CD4-positive, alpha-beta T cell treated with Interleukin-15 for 4 hours (primary cell): ENCODE measurements around the gene SYNDIG1.

ENCODE experiments used
- DNase-seq: peaks from one replicate; pipeline ENCODE4 v3.0.0-alpha.2; 2020; ENCODE audit warnings: low spot score

SYNDIG1 gene

GRCh38 chr20:24676353-24676977 lies 207.0 kb downstream of the SYNDIG1 start:
- no peak for DNase-seq

DNA sequence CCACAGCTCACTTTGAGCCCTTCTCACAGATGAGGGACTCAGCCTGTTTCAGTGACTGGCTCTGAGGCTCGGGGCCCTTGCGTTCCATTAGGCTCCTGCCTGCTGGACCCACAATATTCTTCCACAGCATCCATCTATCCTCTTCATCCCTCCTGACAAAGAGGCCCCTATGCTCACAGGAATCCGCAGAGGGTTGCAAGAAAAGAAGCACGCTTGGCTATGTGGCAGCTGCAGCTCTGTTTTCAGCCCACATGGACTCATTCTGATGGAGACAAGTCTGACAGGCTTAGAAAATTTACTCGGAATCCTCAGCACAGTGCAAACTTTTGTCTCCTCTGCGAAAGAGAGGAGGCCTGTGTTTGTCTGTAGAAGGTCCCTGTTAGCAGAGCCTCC lies 207.5 kb downstream of the SYNDIG1 start:
- no peak for DNase-seq

DNA sequence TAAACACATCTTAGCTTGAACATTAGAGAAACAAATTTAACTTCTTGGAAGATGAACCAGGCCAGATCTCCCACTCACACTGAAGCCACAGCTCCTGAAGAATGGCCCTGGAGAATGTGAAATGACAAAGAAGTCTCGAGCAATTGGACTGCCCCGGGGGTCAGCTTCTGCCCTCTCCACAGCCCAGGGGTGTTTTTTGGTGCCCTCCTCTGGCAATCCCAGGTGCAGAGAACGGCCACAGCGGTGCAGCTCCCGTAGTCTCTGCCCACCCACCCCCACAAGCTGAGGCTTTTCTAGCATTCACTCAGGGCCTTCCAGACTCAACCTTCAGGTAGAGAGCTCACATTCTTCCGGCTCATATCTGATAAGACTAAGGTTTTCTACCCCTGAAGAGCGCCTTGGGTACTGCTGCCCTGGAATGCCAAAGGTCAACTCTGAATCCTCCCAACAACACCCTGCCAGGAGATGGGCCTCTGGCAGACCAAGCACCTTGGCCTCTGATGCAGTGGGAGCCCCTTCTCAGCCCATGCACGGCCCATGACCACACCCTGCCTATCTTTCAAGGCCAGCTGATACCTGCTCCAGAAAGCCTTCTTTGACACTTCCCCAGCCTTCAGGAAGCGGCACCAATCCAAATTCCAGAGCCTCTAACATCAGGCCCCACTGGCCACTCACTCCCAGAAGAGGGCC lies 208.3 kb downstream of the SYNDIG1 start:
- DNase-seq: no peak

GRCh38 chr20:24678351-24679106 lies 209.1 kb downstream of the SYNDIG1 start:
- no peak for DNase-seq

DNA sequence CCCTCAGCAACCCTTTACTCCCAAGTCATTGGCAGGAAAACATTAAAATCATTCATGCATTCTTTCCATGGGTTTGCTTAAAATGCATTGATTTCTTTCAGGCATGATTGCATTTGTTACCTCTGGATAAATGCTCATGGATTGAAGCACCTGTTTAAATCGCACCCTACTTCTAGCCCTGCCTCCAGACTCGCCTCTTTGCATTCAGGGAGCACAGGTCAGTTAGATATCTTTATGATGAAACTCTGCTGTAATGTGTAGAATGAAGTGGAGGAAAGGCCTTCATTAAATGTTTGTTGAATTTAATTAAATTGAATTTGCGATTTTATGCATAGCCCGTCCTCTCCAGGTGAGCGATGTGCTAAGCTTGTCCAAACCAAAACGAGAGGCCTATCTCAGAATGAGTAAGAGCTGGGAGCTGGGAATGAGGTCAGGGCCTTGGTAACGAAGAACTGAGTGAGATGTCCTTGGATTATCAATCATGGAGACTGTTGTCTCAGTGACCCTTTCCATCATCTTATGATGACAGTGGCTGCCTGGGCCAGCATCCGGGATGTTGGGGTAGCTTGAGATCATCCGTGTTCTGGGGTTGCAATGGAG lies 210.1 kb downstream of the SYNDIG1 start:
- no peak for DNase-seq

DNA sequence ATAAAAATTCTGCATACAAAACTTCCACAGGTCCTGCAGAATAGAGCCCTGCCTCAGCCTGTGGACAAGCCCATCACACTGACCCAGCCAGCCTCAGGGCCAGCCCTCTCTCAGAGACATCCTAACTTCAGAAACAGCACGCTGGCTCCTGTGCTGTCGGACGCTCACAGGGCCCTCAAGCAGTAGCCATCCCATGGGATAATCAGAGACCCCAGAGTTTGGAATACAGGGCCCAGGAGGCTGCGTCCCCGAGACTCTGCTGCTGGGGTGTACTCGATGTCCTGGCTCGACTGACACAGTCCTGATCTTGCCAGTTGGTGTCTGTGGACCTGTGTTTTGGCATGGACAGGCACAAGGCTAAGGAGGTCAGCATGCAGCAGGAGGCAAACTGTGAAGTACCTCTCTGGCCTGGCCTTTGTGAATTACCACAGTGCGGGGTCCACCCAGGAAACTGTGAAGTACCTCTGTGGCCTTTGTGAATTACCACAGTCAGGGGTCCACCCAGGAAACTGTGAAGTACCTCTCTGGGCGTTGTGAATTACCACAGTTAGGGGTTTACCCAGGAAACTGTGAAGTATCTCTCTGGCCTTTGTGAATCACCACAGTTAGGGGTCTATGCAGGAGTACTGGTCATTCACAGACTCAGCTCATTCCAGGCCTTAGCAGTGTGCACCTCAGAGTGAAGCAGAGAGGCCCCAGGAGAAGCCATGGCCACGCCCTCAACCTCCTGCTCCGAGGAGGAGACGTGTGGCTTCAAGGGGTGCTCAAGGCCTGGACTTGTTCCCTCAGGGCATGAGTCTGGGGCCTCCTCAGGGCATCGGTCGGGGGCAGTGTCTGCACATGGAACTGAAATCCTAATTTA lies 212.4 kb downstream of the SYNDIG1 start:
- DNase-seq: no peak

GRCh38 chr20:24682496-24682985 lies 213.1 kb downstream of the SYNDIG1 start:
- no peak for DNase-seq

DNA sequence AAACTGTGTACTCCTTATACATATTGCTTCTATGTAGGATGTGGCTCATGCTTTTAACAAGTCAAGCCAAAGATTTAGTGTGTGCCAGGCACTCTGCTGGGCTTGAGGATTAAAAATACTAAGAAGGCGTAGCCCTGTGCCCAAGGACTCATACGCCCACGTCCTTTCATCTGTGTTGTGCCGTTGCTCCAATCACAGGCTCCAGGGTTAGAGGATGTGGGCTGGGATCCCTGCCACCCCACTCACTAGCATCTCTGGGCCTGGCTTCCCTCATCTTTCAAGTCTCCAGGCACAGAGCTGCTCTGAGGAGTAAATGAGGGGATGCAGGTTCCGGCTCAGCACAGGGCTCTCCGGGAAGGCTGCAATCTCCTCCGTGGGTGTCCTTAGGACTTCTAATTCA lies 214.2 kb downstream of the SYNDIG1 start:
- no peak for DNase-seq

DNA sequence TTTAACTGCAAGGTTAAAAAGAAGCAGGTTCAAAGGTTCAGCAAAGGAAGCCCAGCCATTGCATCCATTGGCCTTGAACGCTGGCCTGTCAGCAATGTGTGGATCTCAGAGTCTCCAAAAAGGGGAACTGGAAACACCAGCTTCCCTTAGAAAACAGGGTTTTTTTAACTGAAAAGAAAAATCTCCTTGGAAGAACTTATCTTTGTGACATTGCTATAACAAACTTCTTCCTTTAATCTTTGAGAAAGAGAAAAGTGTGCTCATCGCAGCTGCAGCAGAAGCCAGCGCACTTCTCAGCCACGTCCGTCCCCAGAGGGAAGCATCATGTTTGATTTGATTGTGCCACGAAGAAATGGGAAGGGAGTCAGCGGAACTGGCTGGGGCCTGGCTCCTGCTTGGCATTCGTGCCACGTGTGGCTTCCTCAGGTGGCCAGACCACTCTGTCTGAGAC lies 215.0 kb downstream of the SYNDIG1 start:
- DNase-seq: no peak

- no peak for DNase-seq
Observed at GRCh38 chr20:24684956-24685691, 215.7 kb downstream of the SYNDIG1 start.

DNA sequence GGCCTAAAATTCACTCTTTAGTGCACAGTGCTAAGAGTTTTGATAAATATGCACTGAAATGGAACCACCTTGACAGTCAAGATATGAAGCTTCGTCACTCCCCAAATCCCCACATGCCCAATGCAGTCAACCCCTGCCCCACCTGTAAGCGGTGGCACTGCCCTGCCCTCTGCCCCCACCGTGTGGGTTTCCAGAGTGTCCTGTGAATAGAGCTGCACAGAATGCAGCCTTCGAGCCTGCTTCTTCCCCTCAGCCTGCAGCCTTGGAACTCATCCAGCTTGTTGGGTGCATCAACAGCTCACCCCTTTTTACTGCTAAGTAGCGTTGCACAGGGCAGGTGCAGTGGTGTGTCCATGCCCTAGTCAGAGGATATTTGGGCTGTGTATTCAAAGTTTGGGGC lies 216.3 kb downstream of the SYNDIG1 start:
- no peak for DNase-seq

DNA sequence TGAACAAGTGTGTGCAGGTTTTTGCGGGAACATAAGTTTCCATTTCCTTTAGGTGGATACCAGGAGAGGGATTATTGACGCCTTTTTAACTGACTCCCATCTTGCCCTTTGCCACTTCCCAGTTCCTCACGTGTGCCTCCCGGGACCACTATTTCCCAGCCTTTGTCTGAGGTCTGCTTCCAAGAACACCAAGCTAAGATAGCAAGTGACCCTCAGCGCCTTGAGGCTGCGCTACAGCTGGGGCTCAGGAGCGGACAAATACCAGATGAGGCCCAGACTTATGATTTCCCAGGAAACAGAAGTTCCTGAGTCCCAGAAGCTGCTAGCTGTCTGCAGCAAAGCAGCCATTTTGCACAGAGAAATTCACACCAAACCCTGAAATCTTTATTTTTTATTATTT lies 216.7 kb downstream of the SYNDIG1 start:
- DNase-seq: no peak

GRCh38 chr20:24690408-24690807 lies 221.0 kb downstream of the SYNDIG1 start:
- no peak for DNase-seq

DNA sequence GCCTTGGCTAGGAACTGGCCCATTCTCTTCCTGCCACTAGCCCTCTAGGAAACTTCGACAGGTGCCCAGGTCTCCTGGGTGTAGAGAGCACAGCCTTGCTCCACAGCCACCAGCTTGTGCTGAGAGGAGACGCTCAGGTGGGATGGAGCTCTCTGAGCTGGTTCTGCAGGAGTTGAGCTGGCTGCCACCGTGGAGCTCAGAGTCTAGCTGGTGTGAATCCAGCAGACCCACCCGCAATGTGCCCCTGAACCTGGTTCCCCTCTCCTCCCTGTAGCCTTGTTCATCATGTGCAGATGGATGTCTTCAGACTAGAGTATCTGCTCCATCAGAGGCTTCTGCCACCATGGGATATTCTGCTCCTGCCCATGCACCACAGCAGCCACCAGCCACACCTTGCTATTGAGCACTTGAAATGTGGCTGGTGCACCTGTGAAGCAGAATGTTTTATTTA lies 222.5 kb downstream of the SYNDIG1 start:
- DNase-seq: no peak

- DNase-seq: no peak
Observed at GRCh38 chr20:24692446-24693200, 223.2 kb downstream of the SYNDIG1 start.

DNA sequence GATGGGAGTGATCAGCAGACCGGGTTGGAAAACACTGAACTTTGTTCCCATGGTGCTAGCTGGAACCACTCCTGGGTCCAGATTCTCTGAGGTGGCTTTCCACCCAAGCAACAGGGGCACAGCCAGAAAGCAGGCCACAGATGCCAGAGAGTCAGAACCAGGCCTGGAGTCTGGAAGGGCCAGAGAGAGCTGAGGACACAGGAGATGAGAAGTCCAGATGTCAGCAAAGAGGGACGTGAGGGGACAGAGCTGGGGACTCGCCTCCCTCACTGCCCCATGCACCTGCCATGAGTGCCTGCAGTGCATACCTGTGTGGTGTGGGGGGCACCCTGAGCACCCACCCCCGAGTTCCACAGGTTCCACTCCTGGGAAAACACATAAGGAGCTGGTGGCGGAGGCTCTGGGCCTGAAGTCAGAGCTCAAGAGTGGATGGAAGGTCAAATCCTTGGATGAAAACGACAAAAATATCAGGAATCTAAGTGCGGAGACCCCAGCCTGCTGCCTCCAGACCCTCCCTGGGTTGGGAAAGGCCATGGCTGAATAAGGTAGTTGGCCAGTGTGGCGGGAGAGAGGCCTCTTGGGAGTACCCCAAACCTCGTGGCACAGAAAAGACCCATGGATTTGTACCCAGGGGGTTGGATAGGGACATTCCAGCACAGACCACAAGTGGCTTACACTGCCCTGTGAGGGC lies 224.2 kb downstream of the SYNDIG1 start:
- no peak for DNase-seq

DNA sequence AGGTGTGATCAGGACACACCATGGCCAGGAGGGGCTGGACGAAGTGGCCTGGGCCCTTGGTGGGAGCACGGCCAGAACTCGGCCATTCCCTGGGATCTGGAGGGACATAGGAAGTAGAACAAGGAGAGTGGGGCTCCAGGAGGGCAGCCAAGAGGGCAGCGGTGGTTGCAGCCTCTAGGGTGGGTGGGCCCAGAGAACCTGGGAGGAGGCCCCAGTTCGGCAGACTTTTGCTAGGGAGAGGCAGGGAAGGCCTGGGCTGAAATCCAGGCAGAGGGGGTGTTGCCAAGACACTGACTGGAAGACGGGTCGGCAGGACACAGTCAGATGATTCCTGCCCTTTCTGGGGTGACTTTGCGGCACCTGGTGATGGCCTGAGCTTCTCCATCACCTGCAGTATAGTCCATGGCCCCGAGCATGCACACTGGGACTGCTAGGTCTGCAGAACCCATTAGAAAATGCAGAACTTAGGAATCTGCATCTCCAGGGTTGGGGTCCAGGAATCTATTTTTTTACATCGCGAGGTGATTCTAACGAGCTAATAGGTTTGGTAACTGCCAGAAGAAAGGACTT lies 224.8 kb downstream of the SYNDIG1 start:
- no peak for DNase-seq

- no peak for DNase-seq
Observed at GRCh38 chr20:24694727-24695528, 225.5 kb downstream of the SYNDIG1 start.
